B cell (primary cell): ENCODE measurements around the gene CYP4F2. TPM values are rescaled to one million over a fixed set of nuclear protein-coding genes. Genes with fewer than 3 reads are reported as not detected.
"Not testable (repeated sequence)": the region's sequence is repeated elsewhere in the genome, so short reads cannot be mapped to it uniquely, and the experiment has no call there.

Experiments used
- ATAC-seq: fragments of 200-7000 bp; cut with Tn5 transposase; one replicate; pipeline ENCODE4 v1.10.0; 2021; ENCODE audit warnings: low read depth, mild to moderate bottlenecking, moderate number of reproducible peaks, moderate library complexity
- CTCF ChIA-PET: fragments of 350-600 bp; sonication (Branson Sonifier 250); formaldehyde crosslinking; loops from one replicate; lab custom pipeline; 2021; ENCODE audit warnings: antibody characterized with exemption, inconsistent platforms; lab: Charles Lee
- POLR2A ChIA-PET: fragments of 350-600 bp; sonication (Branson Sonifier 250); formaldehyde crosslinking; loops from one replicate; lab custom pipeline; 2021; ENCODE audit warnings: antibody characterized with exemption; lab: Charles Lee
- DNase-seq: peaks from one replicate; pipeline ENCODE4 v3.0.0; 2013
- H2AFZ ChIP-seq: 2 replicates; pipeline ENCODE4 v1.6.1; 2012; ENCODE audit warnings: mild to moderate bottlenecking, low read depth, low read length; ENCODE audit not compliant: insufficient read depth, poor library complexity, severe bottlenecking
- H3K27ac ChIP-seq, 2 donors: 1 replicate in 1 of 2; 2 replicates in 1 of 2; pipeline ENCODE4 v1.5.1; 2012 to 2013; ENCODE audit warnings: low read length in 2 of 2, mild to moderate bottlenecking in 2 of 2, moderate library complexity in 1 of 2
- H3K27me3 ChIP-seq, 4 experiments: fragments of 200-600 bp in 1 of 4; sonication (generic) in 1 of 4; replicated peaks in 1 of 4; 1 replicate in 2 of 4; 2 replicates in 2 of 4; pipeline versions ENCODE4 v1.6.1 to v1.7.0; 2013 to 2016; ENCODE audit warnings: low read length in 3 of 4, mild to moderate bottlenecking in 2 of 4, mixed read lengths in 1 of 4, moderate library complexity in 1 of 4; ENCODE audit not compliant: insufficient read depth in 4 of 4, control insufficient read depth in 3 of 4; ENCODE audit errors: control extremely low read depth in 1 of 4
- H3K36me3 ChIP-seq, 2 experiments: replicated peaks in 1 of 2; 1 replicate in 1 of 2; 2 replicates in 1 of 2; pipeline versions ENCODE4 v1.6.1 to v1.7.1; 2013; ENCODE audit warnings: low read length in 1 of 2; ENCODE audit not compliant: insufficient read depth in 2 of 2, control insufficient read depth in 1 of 2; ENCODE audit errors: control extremely low read depth in 1 of 2, extremely low read depth in 1 of 2
- H3K4me1 ChIP-seq, 2 donors: fragments of 200-600 bp in 1 of 2; sonication (generic) in 1 of 2; 1 replicate in 1 of 2; 2 replicates in 1 of 2; pipeline versions ENCODE4 v1.5.1 to v1.6.1; 2013 to 2017; ENCODE audit warnings: low read length in 2 of 2; ENCODE audit not compliant: control insufficient read depth in 2 of 2, insufficient read depth in 2 of 2
- H3K4me2 ChIP-seq: replicated peaks from 2 replicates; pipeline ENCODE3; 2012; ENCODE audit warnings: mild to moderate bottlenecking, low read depth, low read length; ENCODE audit not compliant: poor library complexity, severe bottlenecking
- H3K4me3 ChIP-seq, 5 experiments: fragments of 200-600 bp in 1 of 5; sonication (generic) in 1 of 5; 1 replicate in 3 of 5; 2 replicates in 2 of 5; pipeline versions ENCODE4 v1.5.1 to v1.7.0; 2011 to 2016; ENCODE audit warnings: low read length in 4 of 5, mild to moderate bottlenecking in 4 of 5, low read depth in 2 of 5, control low read depth in 1 of 5, moderate library complexity in 1 of 5; ENCODE audit not compliant: insufficient read depth in 1 of 5; ENCODE audit errors: control extremely low read depth in 1 of 5, extremely low read depth in 1 of 5
- H3K79me2 ChIP-seq: fragments of 200-600 bp; sonication (generic); one replicate; pipeline ENCODE4 v1.6.0; 2016; ENCODE audit warnings: low read length; ENCODE audit not compliant: control insufficient read depth, insufficient read depth
- H3K9ac ChIP-seq: fragments of 200-600 bp; sonication (generic); 2 replicates; pipeline ENCODE4 v1.6.1; 2017; ENCODE audit warnings: mild to moderate bottlenecking, low read length, moderate library complexity
- H3K9me3 ChIP-seq, 3 donors: one replicate each; pipeline versions ENCODE4 v1.6.1 to v1.7.1; 2013; ENCODE audit warnings: low read length in 2 of 3; ENCODE audit not compliant: control insufficient read depth in 2 of 3, insufficient read depth in 1 of 3; ENCODE audit errors: control extremely low read depth in 1 of 3
- H4K20me1 ChIP-seq: 2 replicates; pipeline ENCODE4 v1.6.0; 2012; ENCODE audit warnings: mild to moderate bottlenecking, low read length; ENCODE audit not compliant: insufficient read depth, control insufficient read depth, poor library complexity, severe bottlenecking
- H3K27ac Mint-ChIP-seq: one replicate; pipeline ENCODE4 v1.8.0; 2021; ENCODE audit warnings: mixed read lengths
- H3K27me3 Mint-ChIP-seq: one replicate; pipeline ENCODE4 v1.8.0; 2021; ENCODE audit warnings: mixed read lengths
- H3K4me1 Mint-ChIP-seq: one replicate; pipeline ENCODE4 v1.8.0; 2021; ENCODE audit warnings: mixed read lengths
- H3K4me3 Mint-ChIP-seq: one replicate; pipeline ENCODE4 v1.8.0; 2021; ENCODE audit warnings: mixed read lengths
- H3K9me3 Mint-ChIP-seq: one replicate; pipeline ENCODE4 v1.8.0; 2022; ENCODE audit warnings: mixed read lengths; ENCODE audit not compliant: insufficient read depth
- CTCF ChIP-seq: fragments of 200-600 bp; IDR thresholded peaks from one replicate; pipeline ENCODE4 v1.8.0; 2022; ENCODE audit warnings: antibody characterized with exemption, mild to moderate bottlenecking
- EZH2 ChIP-seq: IDR thresholded peaks from 2 replicates; pipeline ENCODE4 v1.6.1; 2012; ENCODE audit warnings: borderline replicate concordance, low read depth, mild to moderate bottlenecking, moderate library complexity, low read length; ENCODE audit not compliant: insufficient read depth, poor library complexity, severe bottlenecking
- WGBS: methylation state at CpG from one replicate; pipeline ENCODE4 v1.1.5; 2013; ENCODE audit warnings: missing lambda C conversion rate; ENCODE audit not compliant: insufficient coverage; 5-methylcytosine and 5-hydroxymethylcytosine counted together
- intact Hi-C: fragments of 100-400 bp; cut with micrococcal nuclease; formaldehyde crosslinking; loops from one replicate; pipeline ENCODE4 v1.10.0; 2022
- polyA plus RNA-seq: library from polyadenylated mRNA; depleted of rRNA; stranded (reverse); fragments of >200 nt; gene quantifications from 2 replicates; pipeline ENCODE4 v1.2.3, GENCODE V29; 2012
- total RNA-seq, 2 donors: library from RNA; stranded (reverse); fragments of 120-200 nt in 1 of 2; gene quantifications; 1 replicate in 1 of 2; 2 replicates in 1 of 2; pipeline versions ENCODE4 v1.2.3 to v1.2.4, GENCODE V29; 2013 to 2022

The CYP4F2 gene
- total and polyA plus RNA-seq, 2 donors (not counting 1 experiment from before 2014, with no cell fraction given) = not detected

GRCh38 chr19:15891434-15891833 is 6.4 kb downstream of the CYP4F2 start:
- POLR2A ChIA-PET = no interaction called here
- CTCF ChIA-PET = no interaction called here
- no peaks in the 10 kb centered on the region for H3K4me1 Mint-ChIP-seq

GRCh38 chr19:15889339-15889738 is 8.5 kb downstream of the CYP4F2 start:
- H3K4me3 ChIP-seq, H3K79me2 ChIP-seq, H3K9me3 Mint-ChIP-seq, H3K4me3 Mint-ChIP-seq, H4K20me1 ChIP-seq, H2AFZ ChIP-seq, intact Hi-C loops, H3K9me3 ChIP-seq, ATAC-seq, POLR2A ChIA-PET, H3K4me1 ChIP-seq, H3K9ac ChIP-seq, H3K27ac ChIP-seq, H3K36me3 ChIP-seq, H3K27me3 Mint-ChIP-seq, H3K27ac Mint-ChIP-seq, H3K4me2 ChIP-seq, DNase-seq, H3K4me1 Mint-ChIP-seq: not testable (repeated sequence)
- H3K27me3 ChIP-seq = peaks cover 0 to 18% (median 0%) of the 10 kb centered on the region in 4 experiments
- CTCF ChIA-PET = interaction anchor here (1.2 kb wide), 1 partner anchor 20 kb away, joined by 3 read pairs; no protein-coding TSS in a partner anchor
- WGBS = 96% methylated on average over 8 of the region's 9 CpGs

More at GRCh38 chr19:15891434-15891833, 6.4 kb downstream of the CYP4F2 start:
- Histone ChIP-seq H4K20me1 (no peaks in the 10 kb centered on the region), H3K36me3 (no peaks in the 10 kb centered on the region), H3K79me2 (no peaks in the 10 kb centered on the region), H2AFZ (no peak overlapping the region), H3K27me3 (peaks cover 0 to 6% (median 0%) of the 10 kb centered on the region in 4 experiments), H3K4me2 (no peak overlapping the region), H3K9ac (no peak overlapping the region), H3K4me1 (no peaks in the 10 kb centered on the region), H3K27ac (no peak overlapping the region), H3K9me3 (no peaks in the 10 kb centered on the region), H3K4me3 (no peak overlapping the region)
- no peaks in the 10 kb centered on the region for H3K9me3 Mint-ChIP-seq
- TF ChIP-seq CTCF = no peak
- no peak for TF ChIP-seq EZH2
- peaks cover 7% of the 10 kb centered on the region for H3K27me3 Mint-ChIP-seq
- DNase-seq (no peak), ATAC-seq (no peak)
- 96% methylated on average over 4 of the region's 6 CpGs for WGBS
- intact Hi-C loops = no loop called here
- H3K4me3 Mint-ChIP-seq = no peak overlapping the region
- no peak overlapping the region for H3K27ac Mint-ChIP-seq
